Smooth muscle cell (in vitro differentiated cells): ENCODE measurements around the gene LAPTM5. TPM values are rescaled to one million over a fixed set of nuclear protein-coding genes. Genes with fewer than 3 reads are reported as not detected.

Source experiments
- DNase-seq: peaks from one replicate; lab custom pipeline; 2025; ENCODE audit not compliant: unreplicated experiment; lab: John Stamatoyannopoulos, UW
- H2AFZ ChIP-seq: fragments of 200-600 bp; sonication (generic); 2 replicates; pipeline ENCODE4 v1.6.0; 2016; ENCODE audit warnings: antibody characterized with exemption, low read depth, mild to moderate bottlenecking
- H3F3A ChIP-seq: fragments of 200-600 bp; sonication (generic); 2 replicates; pipeline ENCODE4 v1.6.0; 2017; ENCODE audit warnings: antibody characterized with exemption, low read depth
- H3K27ac ChIP-seq: fragments of 200-600 bp; sonication (generic); 2 replicates; pipeline ENCODE4 v1.5.1; 2016; ENCODE audit warnings: low read depth, mild to moderate bottlenecking
- H3K27me3 ChIP-seq: fragments of 200-600 bp; sonication (generic); 2 replicates; pipeline ENCODE4 v1.6.1; 2016; ENCODE audit warnings: low read depth, mild to moderate bottlenecking
- H3K36me3 ChIP-seq: fragments of 200-600 bp; sonication (generic); 2 replicates; pipeline ENCODE4 v1.5.1; 2016; ENCODE audit warnings: low read depth
- H3K4me1 ChIP-seq: fragments of 200-600 bp; sonication (generic); 2 replicates; pipeline ENCODE4 v1.5.1; 2016; ENCODE audit warnings: low read depth
- H3K4me2 ChIP-seq: fragments of 200-600 bp; sonication (generic); 2 replicates; pipeline ENCODE4 v1.6.0; 2016; ENCODE audit warnings: mild to moderate bottlenecking
- H3K4me3 ChIP-seq: fragments of 200-600 bp; sonication (generic); 2 replicates; pipeline ENCODE4 v1.5.1; 2016; ENCODE audit warnings: mild to moderate bottlenecking
- H3K79me2 ChIP-seq: fragments of 200-600 bp; sonication (generic); 2 replicates; pipeline ENCODE4 v1.6.0; 2016; ENCODE audit warnings: low read depth, mild to moderate bottlenecking
- H3K9ac ChIP-seq: fragments of 200-600 bp; sonication (generic); 2 replicates; pipeline ENCODE4 v1.6.0; 2016; ENCODE audit warnings: low read depth
- H3K9me3 ChIP-seq: fragments of 200-600 bp; sonication (generic); replicated peaks from 2 replicates; pipeline ENCODE4 v1.5.1; 2016; ENCODE audit warnings: low read depth
- H4K20me1 ChIP-seq: fragments of 200-600 bp; sonication (generic); 2 replicates; pipeline ENCODE4 v1.6.0; 2016; ENCODE audit warnings: low read depth
- WGBS: methylation state at CpG from one replicate; pipeline ENCODE4 v1.1.7; 2016; ENCODE audit warnings: low lambda C conversion rate; 5-methylcytosine and 5-hydroxymethylcytosine counted together
- polyA plus RNA-seq: library from polyadenylated mRNA; unstranded; fragments of >200 nt; fragmentation: Nextera tagmentation; extraction: Ambion mirVana; gene quantifications from 2 replicates; pipeline ENCODE4 v1.2.1, GENCODE V29; 2016
- total RNA-seq: library from RNA; depleted of rRNA; stranded (reverse); fragments of >200 nt; gene quantifications from 2 replicates; pipeline ENCODE4 v1.2.3, GENCODE V29; 2014
- TF ChIP-seq, protein P1 (sequence below): fragments of 200-600 bp; sonication (generic); IDR thresholded peaks from 2 replicates; pipeline ENCODE4 v1.5.1; 2017; ENCODE audit warnings: borderline replicate concordance, mild to moderate bottlenecking, antibody characterized with exemption; ENCODE audit not compliant: insufficient read depth, poor library complexity, severe bottlenecking

The LAPTM5 gene
- total and polyA plus RNA-seq, 2 experiments from 2014 or later, result 0.63 to 1.4 TPM

GRCh38 chr1:30742300-30742962 lies 15.1 kb downstream of the LAPTM5 start:
- no peak overlapping the region for H3K4me2 ChIP-seq
- 91% methylated on average over 11 of the region's 11 CpGs for WGBS
- H3K4me3 ChIP-seq, result no peak overlapping the region
- H3K4me1 ChIP-seq, result no peaks in the 10 kb centered on the region
- H3F3A ChIP-seq, result no peaks in the 10 kb centered on the region
- no peaks in the 10 kb centered on the region for H4K20me1 ChIP-seq
- no peaks in the 10 kb centered on the region for H3K9me3 ChIP-seq
- no peak overlapping the region for H3K9ac ChIP-seq
- no peaks in the 10 kb centered on the region for H3K79me2 ChIP-seq
- no peak overlapping the region for H3K27ac ChIP-seq
- H2AFZ ChIP-seq, result no peak overlapping the region
- H3K27me3 ChIP-seq, result no peaks in the 10 kb centered on the region
- no peak for DNase-seq
- H3K36me3 ChIP-seq, result no peaks in the 10 kb centered on the region
- TF ChIP-seq, protein P1, sequence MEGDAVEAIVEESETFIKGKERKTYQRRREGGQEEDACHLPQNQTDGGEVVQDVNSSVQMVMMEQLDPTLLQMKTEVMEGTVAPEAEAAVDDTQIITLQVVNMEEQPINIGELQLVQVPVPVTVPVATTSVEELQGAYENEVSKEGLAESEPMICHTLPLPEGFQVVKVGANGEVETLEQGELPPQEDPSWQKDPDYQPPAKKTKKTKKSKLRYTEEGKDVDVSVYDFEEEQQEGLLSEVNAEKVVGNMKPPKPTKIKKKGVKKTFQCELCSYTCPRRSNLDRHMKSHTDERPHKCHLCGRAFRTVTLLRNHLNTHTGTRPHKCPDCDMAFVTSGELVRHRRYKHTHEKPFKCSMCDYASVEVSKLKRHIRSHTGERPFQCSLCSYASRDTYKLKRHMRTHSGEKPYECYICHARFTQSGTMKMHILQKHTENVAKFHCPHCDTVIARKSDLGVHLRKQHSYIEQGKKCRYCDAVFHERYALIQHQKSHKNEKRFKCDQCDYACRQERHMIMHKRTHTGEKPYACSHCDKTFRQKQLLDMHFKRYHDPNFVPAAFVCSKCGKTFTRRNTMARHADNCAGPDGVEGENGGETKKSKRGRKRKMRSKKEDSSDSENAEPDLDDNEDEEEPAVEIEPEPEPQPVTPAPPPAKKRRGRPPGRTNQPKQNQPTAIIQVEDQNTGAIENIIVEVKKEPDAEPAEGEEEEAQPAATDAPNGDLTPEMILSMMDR, result no peak

DNA sequence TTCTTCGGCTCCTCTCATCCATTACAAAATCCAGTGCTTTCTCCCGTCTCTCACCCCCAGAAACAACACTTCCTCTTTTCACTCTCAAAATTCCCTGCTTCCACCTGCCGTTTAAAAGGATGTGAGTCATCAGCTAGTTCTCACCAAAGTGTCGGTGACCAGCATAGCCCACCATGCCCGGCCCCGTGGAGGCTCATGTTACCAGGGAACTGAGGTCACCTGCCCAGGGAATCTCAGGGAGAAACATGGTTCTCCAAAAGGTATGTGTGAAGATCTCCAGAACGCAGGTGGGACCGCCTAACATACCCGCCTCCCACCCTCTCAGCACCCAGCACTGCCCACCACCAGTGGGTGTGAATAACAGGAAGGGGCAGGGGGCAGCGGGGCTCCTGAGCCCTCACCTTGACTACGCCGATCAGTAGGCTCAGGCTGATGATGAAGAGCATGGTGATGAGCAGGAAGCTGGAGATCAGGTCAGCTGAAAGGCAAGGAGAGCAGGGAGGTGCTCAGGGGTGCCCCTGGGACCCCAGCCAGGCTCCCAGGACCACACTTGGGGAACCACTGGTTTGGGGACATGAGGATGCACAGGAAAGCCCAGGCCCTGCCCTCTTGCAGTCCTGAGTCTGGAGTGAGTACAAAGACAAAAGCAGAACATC lies 16.2 kb downstream of the LAPTM5 start:
- TF ChIP-seq, protein P1, result no peak
- no peak overlapping the region for H2AFZ ChIP-seq

DNA sequence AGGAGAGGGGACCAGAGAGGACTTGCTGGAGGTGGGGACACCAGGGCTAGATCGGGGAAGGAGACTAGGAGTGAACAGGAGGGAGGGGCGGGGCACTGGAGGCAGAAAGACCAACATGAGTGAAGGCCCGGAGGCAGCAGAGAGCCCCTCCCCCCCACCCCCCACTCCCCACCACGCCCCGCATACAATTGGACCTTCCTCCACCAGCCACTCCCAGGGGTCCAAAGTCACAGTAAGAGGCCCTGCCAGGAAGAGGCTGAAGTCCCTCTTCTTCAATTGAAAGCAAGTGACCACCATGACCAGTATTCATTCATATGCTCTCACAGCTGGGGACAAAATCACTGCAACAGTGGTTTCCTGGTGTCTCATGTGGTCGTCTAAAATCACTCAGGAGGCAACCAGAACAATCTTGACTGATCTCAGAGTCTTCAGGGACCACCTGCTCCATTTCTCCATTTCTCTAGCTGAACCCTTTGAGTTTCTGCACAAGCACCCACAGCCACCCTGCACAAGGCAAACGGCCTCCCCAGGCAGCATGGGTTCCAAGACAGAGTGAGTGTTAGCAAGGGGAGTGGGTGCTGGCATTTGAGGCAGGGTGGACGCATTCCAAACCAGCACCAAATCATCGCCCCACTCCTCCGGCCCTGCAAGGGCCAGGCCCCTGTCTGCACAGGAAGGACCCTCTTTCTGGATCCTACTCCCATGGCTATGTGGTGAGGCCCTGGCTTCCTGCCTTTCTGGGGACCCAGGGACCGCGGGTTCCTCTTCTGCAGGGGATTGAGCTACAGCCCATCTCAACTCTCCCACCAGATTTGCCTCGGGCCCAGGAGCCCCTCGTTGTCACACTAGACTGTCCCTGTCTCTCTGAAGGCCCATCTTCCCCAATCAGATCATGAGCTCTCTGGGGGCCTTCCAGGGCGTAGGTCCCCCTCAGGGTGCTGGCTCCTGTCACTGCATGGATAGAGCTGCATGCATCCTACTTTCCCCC lies 17.0 kb downstream of the LAPTM5 start:
- no peaks in the 10 kb centered on the region for H3F3A ChIP-seq
- H3K4me1 ChIP-seq, result no peaks in the 10 kb centered on the region
- H3K4me3 ChIP-seq, result no peak overlapping the region
- no peaks in the 10 kb centered on the region for H4K20me1 ChIP-seq
- no peaks in the 10 kb centered on the region for H3K9me3 ChIP-seq
- no peak overlapping the region for H3K27ac ChIP-seq
- no peaks in the 10 kb centered on the region for H3K79me2 ChIP-seq
- H3K4me2 ChIP-seq, result no peak overlapping the region
- H3K9ac ChIP-seq, result no peak overlapping the region
- no peak for DNase-seq
- WGBS, result 90% methylated on average over 12 of the region's 15 CpGs
- H2AFZ ChIP-seq, result no peak overlapping the region
- TF ChIP-seq, protein P1, result no peak
- H3K27me3 ChIP-seq, result no peaks in the 10 kb centered on the region
- no peaks in the 10 kb centered on the region for H3K36me3 ChIP-seq

More for the DNA sequence above, 16.2 kb downstream of the LAPTM5 start:
- no peak overlapping the region for H3K4me3 ChIP-seq
- H3K4me2 ChIP-seq, result no peak overlapping the region
- H3K9me3 ChIP-seq, result no peaks in the 10 kb centered on the region
- H3K79me2 ChIP-seq, result no peaks in the 10 kb centered on the region
- no peak overlapping the region for H3K27ac ChIP-seq
- no peaks in the 10 kb centered on the region for H3K36me3 ChIP-seq
- H3K27me3 ChIP-seq, result no peaks in the 10 kb centered on the region
- H4K20me1 ChIP-seq, result no peaks in the 10 kb centered on the region
- no peaks in the 10 kb centered on the region for H3K4me1 ChIP-seq
- no peak for DNase-seq
- no peak overlapping the region for H3K9ac ChIP-seq
- 57% methylated on average over 12 of the region's 12 CpGs for WGBS
- H3F3A ChIP-seq, result no peaks in the 10 kb centered on the region
